ENCODE measurements around the gene HRK.
A peak's percentile ranks its signal among the peaks of the same experiment; 100 is the strongest.
"Not testable (repeated sequence)": the region's sequence is repeated elsewhere in the genome, so short reads cannot be mapped to it uniquely, and the experiment has no call there.

The HRK gene

GRCh38 chr12:116838365-116838764, 42.9 kb downstream of the HRK start:
- Histone ChIP-seq H3K4me1 (ENCODE audit: control insufficient read depth in 1 of 2, insufficient read depth in 2 of 2, low read length in 2 of 2) (no peaks in the 10 kb centered on the region), H3K36me3 (ENCODE audit: control insufficient read depth in 1 of 2, insufficient read depth in 2 of 2, low read length in 2 of 2) (no peaks in the 10 kb centered on the region), H3K9me3 (ENCODE audit: control insufficient read depth in 1 of 2, low read length in 2 of 2) (no peaks in the 10 kb centered on the region), H3K27ac (ENCODE audit: low read length) (no peak overlapping the region), H3K27me3 (ENCODE audit: low read depth, low read length) (no peaks in the 10 kb centered on the region), H3K4me3 (ENCODE audit: low read depth in 1 of 2, low read length in 2 of 2) (no peak overlapping the region)

GRCh38 chr12:116837097-116837496, 44.1 kb downstream of the HRK start:
- Histone ChIP-seq H3K4me1 (ENCODE audit: control insufficient read depth in 1 of 2, insufficient read depth in 2 of 2, low read length in 2 of 2) (no peaks in the 10 kb centered on the region), H3K36me3 (ENCODE audit: control insufficient read depth in 1 of 2, insufficient read depth in 2 of 2, low read length in 2 of 2) (no peaks in the 10 kb centered on the region), H3K9me3 (ENCODE audit: control insufficient read depth in 1 of 2, low read length in 2 of 2) (no peaks in the 10 kb centered on the region), H3K4me3 (ENCODE audit: low read depth in 1 of 2, low read length in 2 of 2) (no peak overlapping the region), H3K27me3 (ENCODE audit: low read depth, low read length) (no peaks in the 10 kb centered on the region), H3K27ac (ENCODE audit: low read length) (no peak overlapping the region)

- Histone ChIP-seq H3K27ac (ENCODE audit: low read length) (no peak overlapping the region), H3K9me3 (ENCODE audit: control insufficient read depth in 1 of 2, low read length in 2 of 2) (no peaks in the 10 kb centered on the region), H3K36me3 (ENCODE audit: control insufficient read depth in 1 of 2, insufficient read depth in 2 of 2, low read length in 2 of 2) (no peaks in the 10 kb centered on the region), H3K4me1 (ENCODE audit: control insufficient read depth in 1 of 2, insufficient read depth in 2 of 2, low read length in 2 of 2) (no peaks in the 10 kb centered on the region), H3K4me3 (ENCODE audit: low read depth in 1 of 2, low read length in 2 of 2) (no peak overlapping the region), H3K27me3 (ENCODE audit: low read depth, low read length) (no peaks in the 10 kb centered on the region)
These were observed 45.8 kb downstream of the HRK start for GRCh38 chr12:116835484-116835883.

GRCh38 chr12:116833474-116833873, 47.8 kb downstream of the HRK start:
- H3K4me3 ChIP-seq (ENCODE audit: low read depth in 1 of 2, low read length in 2 of 2): no peak overlapping the region
- H3K4me1 ChIP-seq (ENCODE audit: control insufficient read depth in 1 of 2, insufficient read depth in 2 of 2, low read length in 2 of 2): no peaks in the 10 kb centered on the region
- no peaks in the 10 kb centered on the region for H3K27me3 ChIP-seq (ENCODE audit: low read depth, low read length)
- no peaks in the 10 kb centered on the region for H3K36me3 ChIP-seq (ENCODE audit: control insufficient read depth in 1 of 2, insufficient read depth in 2 of 2, low read length in 2 of 2)
- no peak overlapping the region for H3K27ac ChIP-seq (ENCODE audit: low read length)
- no peaks in the 10 kb centered on the region for H3K9me3 ChIP-seq (ENCODE audit: control insufficient read depth in 1 of 2, low read length in 2 of 2)

- Histone ChIP-seq H3K9me3 (ENCODE audit: control insufficient read depth in 1 of 2, low read length in 2 of 2) (no peaks in the 10 kb centered on the region), H3K27me3 (ENCODE audit: low read depth, low read length) (no peaks in the 10 kb centered on the region), H3K36me3 (ENCODE audit: control insufficient read depth in 1 of 2, insufficient read depth in 2 of 2, low read length in 2 of 2) (no peaks in the 10 kb centered on the region), H3K27ac (ENCODE audit: low read length) (no peak overlapping the region), H3K4me3 (ENCODE audit: low read depth in 1 of 2, low read length in 2 of 2) (no peak overlapping the region), H3K4me1 (ENCODE audit: control insufficient read depth in 1 of 2, insufficient read depth in 2 of 2, low read length in 2 of 2) (no peaks in the 10 kb centered on the region)
These were observed 48.9 kb downstream of the HRK start for GRCh38 chr12:116832353-116832752.

- no peaks in the 10 kb centered on the region for H3K27me3 ChIP-seq (ENCODE audit: low read depth, low read length)
- no peak overlapping the region for H3K27ac ChIP-seq (ENCODE audit: low read length)
- no peaks in the 10 kb centered on the region for H3K4me1 ChIP-seq (ENCODE audit: control insufficient read depth in 1 of 2, insufficient read depth in 2 of 2, low read length in 2 of 2)
- H3K4me3 ChIP-seq (ENCODE audit: low read depth in 1 of 2, low read length in 2 of 2): no peak overlapping the region
- peaks cover 0 to 6% of the 10 kb centered on the region in 2 donors for H3K9me3 ChIP-seq (ENCODE audit: control insufficient read depth in 1 of 2, low read length in 2 of 2)
- no peaks in the 10 kb centered on the region for H3K36me3 ChIP-seq (ENCODE audit: control insufficient read depth in 1 of 2, insufficient read depth in 2 of 2, low read length in 2 of 2)
These were observed 53.8 kb downstream of the HRK start for GRCh38 chr12:116827432-116827831.

GRCh38 chr12:116821291-116821690, 60.0 kb downstream of the HRK start:
- H3K4me1 ChIP-seq (ENCODE audit: control insufficient read depth in 1 of 2, insufficient read depth in 2 of 2, low read length in 2 of 2): peaks cover 4 to 9% of the 10 kb centered on the region in 2 donors
- peaks cover 0 to 6% of the 10 kb centered on the region in 2 donors for H3K9me3 ChIP-seq (ENCODE audit: control insufficient read depth in 1 of 2, low read length in 2 of 2)
- no peak overlapping the region for H3K4me3 ChIP-seq (ENCODE audit: low read depth in 1 of 2, low read length in 2 of 2)
- H3K27me3 ChIP-seq (ENCODE audit: low read depth, low read length): no peaks in the 10 kb centered on the region
- peaks cover 0 to 3% of the 10 kb centered on the region in 2 donors for H3K36me3 ChIP-seq (ENCODE audit: control insufficient read depth in 1 of 2, insufficient read depth in 2 of 2, low read length in 2 of 2)
- no peak overlapping the region for H3K27ac ChIP-seq (ENCODE audit: low read length)

GRCh38 chr12:116820064-116820656, 61.1 kb downstream of the HRK start:
- H3K27ac ChIP-seq (ENCODE audit: low read length): no peak overlapping the region
- no peak overlapping the region for H3K4me3 ChIP-seq (ENCODE audit: low read depth in 1 of 2, low read length in 2 of 2)
- H3K4me1 ChIP-seq (ENCODE audit: control insufficient read depth in 1 of 2, insufficient read depth in 2 of 2, low read length in 2 of 2): peaks cover 4 to 9% of the 10 kb centered on the region in 2 donors
- peaks cover 0 to 3% of the 10 kb centered on the region in 2 donors for H3K36me3 ChIP-seq (ENCODE audit: control insufficient read depth in 1 of 2, insufficient read depth in 2 of 2, low read length in 2 of 2)
- H3K9me3 ChIP-seq (ENCODE audit: control insufficient read depth in 1 of 2, low read length in 2 of 2): peaks cover 0 to 6% of the 10 kb centered on the region in 2 donors
- no peaks in the 10 kb centered on the region for H3K27me3 ChIP-seq (ENCODE audit: low read depth, low read length)

GRCh38 chr12:116818948-116819832, 62.1 kb downstream of the HRK start:
- H3K36me3 ChIP-seq (ENCODE audit: control insufficient read depth in 1 of 2, insufficient read depth in 2 of 2, low read length in 2 of 2): peaks cover 0 to 3% of the 10 kb centered on the region in 2 donors
- H3K9me3 ChIP-seq (ENCODE audit: control insufficient read depth in 1 of 2, low read length in 2 of 2): no peaks in the 10 kb centered on the region
- H3K4me1 ChIP-seq (ENCODE audit: control insufficient read depth in 1 of 2, insufficient read depth in 2 of 2, low read length in 2 of 2): peaks cover 4 to 9% of the 10 kb centered on the region in 2 donors
- H3K4me3 ChIP-seq (ENCODE audit: low read depth in 1 of 2, low read length in 2 of 2): peak overlapping the region; percentile 75 to 94
- H3K27me3 ChIP-seq (ENCODE audit: low read depth, low read length): no peaks in the 10 kb centered on the region
- peak overlapping the region; percentile 97 for H3K27ac ChIP-seq (ENCODE audit: low read length)

- Histone ChIP-seq H3K9me3 (ENCODE audit: control insufficient read depth in 1 of 2, low read length in 2 of 2) (no peaks in the 10 kb centered on the region), H3K36me3 (ENCODE audit: control insufficient read depth in 1 of 2, insufficient read depth in 2 of 2, low read length in 2 of 2) (peaks cover 0 to 3% of the 10 kb centered on the region in 2 donors), H3K27me3 (ENCODE audit: low read depth, low read length) (no peaks in the 10 kb centered on the region), H3K4me3 (ENCODE audit: low read depth in 1 of 2, low read length in 2 of 2) (peak overlapping the region; percentile 75 to 94), H3K27ac (ENCODE audit: low read length) (peak overlapping the region; percentile 97), H3K4me1 (ENCODE audit: control insufficient read depth in 1 of 2, insufficient read depth in 2 of 2, low read length in 2 of 2) (peaks cover 4 to 9% of the 10 kb centered on the region in 2 donors)
These were observed 62.8 kb downstream of the HRK start for GRCh38 chr12:116818341-116818856.

GRCh38 chr12:116814766-116815165, 66.5 kb downstream of the HRK start:
- not testable (repeated sequence) for H3K4me1 ChIP-seq (ENCODE audit: control insufficient read depth in 1 of 2, insufficient read depth in 2 of 2, low read length in 2 of 2); H3K27ac ChIP-seq (ENCODE audit: low read length); H3K36me3 ChIP-seq (ENCODE audit: control insufficient read depth in 1 of 2, insufficient read depth in 2 of 2, low read length in 2 of 2); H3K9me3 ChIP-seq (ENCODE audit: control insufficient read depth in 1 of 2, low read length in 2 of 2); H3K27me3 ChIP-seq (ENCODE audit: low read depth, low read length); H3K4me3 ChIP-seq (ENCODE audit: low read depth in 1 of 2, low read length in 2 of 2)
